DOHH2 (cell line): Measurements from ENCODE around the gene SRGN.

ENCODE experiments used
- EZH2phosphoT487 ChIP-seq: fragments of 200-600 bp; sonication (generic); IDR thresholded peaks from 2 replicates; pipeline ENCODE4 v1.6.1; 2017; ENCODE audit warnings: borderline replicate concordance, mild to moderate bottlenecking, antibody characterized with exemption, low read length, moderate library complexity, mixed read lengths
- TF ChIP-seq, protein P1 (sequence below): fragments of 200-600 bp; sonication (generic); IDR thresholded peaks from one replicate; pipeline ENCODE4 v1.5.1; 2014; ENCODE audit warnings: antibody characterized with exemption, mild to moderate bottlenecking, low read depth, low read length; ENCODE audit not compliant: poor library complexity, severe bottlenecking

DNA sequence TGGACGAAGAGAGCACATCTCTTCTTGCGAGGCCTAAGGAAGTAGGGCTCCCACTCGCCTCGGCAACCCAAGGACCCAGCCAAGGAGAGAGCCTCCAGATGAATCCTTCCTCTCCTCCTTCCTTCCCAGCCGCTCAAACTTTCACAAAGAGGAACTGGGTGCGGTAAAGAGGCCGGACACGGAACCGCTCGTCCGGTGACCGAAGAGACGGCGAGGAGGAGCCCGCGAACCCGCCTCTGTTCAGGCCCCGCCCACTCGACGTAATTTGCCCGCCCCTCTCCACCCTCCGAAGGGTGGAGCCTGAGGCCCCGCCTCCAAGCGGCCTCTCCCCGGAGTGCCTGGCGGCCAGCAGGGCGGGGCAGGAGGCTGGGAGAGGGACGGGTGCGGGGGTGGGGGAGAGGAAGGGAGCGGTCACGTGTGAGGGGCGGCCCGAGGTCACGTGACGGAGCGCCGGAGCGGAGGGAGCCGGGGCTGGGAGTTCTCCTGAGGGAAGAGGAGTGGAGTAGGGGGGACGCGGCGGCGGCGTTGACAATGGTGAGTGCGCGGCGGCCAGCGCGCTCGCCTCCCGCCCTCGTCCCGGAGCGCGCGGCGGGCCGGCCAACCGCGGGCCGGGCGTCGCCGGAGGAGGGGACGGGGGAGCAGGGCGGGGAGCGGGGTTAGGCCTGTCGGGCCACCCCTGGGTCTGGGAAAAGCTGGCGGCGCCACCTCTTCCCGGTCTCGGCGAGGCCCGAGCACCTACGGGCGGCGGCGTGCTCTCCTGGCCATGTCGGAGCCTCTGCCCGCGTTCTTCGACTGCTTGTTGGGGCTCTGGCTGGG, 36.1 kb downstream of the SRGN start, which contains the start of gene VPS26A:
- TF ChIP-seq, protein P1, sequence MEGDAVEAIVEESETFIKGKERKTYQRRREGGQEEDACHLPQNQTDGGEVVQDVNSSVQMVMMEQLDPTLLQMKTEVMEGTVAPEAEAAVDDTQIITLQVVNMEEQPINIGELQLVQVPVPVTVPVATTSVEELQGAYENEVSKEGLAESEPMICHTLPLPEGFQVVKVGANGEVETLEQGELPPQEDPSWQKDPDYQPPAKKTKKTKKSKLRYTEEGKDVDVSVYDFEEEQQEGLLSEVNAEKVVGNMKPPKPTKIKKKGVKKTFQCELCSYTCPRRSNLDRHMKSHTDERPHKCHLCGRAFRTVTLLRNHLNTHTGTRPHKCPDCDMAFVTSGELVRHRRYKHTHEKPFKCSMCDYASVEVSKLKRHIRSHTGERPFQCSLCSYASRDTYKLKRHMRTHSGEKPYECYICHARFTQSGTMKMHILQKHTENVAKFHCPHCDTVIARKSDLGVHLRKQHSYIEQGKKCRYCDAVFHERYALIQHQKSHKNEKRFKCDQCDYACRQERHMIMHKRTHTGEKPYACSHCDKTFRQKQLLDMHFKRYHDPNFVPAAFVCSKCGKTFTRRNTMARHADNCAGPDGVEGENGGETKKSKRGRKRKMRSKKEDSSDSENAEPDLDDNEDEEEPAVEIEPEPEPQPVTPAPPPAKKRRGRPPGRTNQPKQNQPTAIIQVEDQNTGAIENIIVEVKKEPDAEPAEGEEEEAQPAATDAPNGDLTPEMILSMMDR = no peak
- TF ChIP-seq EZH2phosphoT487 = no peak
